H1 (cell line): ENCODE results near the gene ADSS2. TPM values are rescaled to one million over a fixed set of nuclear protein-coding genes. Genes with fewer than 3 reads are reported as not detected.

Source experiments
- CTCF ChIA-PET: fragments of 300-600 bp; sonication (Branson Sonifier 250); formaldehyde crosslinking; loops from one replicate; lab custom pipeline; 2021; ENCODE audit not compliant: partially characterized antibody; lab: Charles Lee
- POLR2A ChIA-PET: fragments of 300-600 bp; sonication (Branson Sonifier 250); formaldehyde crosslinking; loops from one replicate; lab custom pipeline; 2021; ENCODE audit warnings: inconsistent platforms; ENCODE audit not compliant: partially characterized antibody; lab: Charles Lee
- DNase-seq, 2 experiments: peaks; one replicate each; pipeline versions ENCODE4 v3.0.0 to v3.0.0-alpha.2; 2010 to 2022; ENCODE audit warnings: low spot score in 2 of 2, low read depth in 1 of 2, mixed read lengths in 1 of 2
- FAIRE-seq: peaks from 2 replicates; lab custom pipeline; 2011; peaks lifted over from hg19 to GRCh38; lab: Jason Lieb, UNC
- H2AFZ ChIP-seq: 2 replicates; pipeline ENCODE4 v1.8.1; 2012; ENCODE audit warnings: low read length, inconsistent platforms
- H2AK5ac ChIP-seq: 2 replicates; pipeline ENCODE4 v1.6.1; 2013; ENCODE audit warnings: low read depth, low read length
- H2BK120ac ChIP-seq: replicated peaks from 2 replicates; pipeline ENCODE3; 2013; ENCODE audit warnings: low read depth, low read length, inconsistent platforms
- H2BK12ac ChIP-seq: 2 replicates; pipeline ENCODE4 v1.6.1; 2013; ENCODE audit warnings: low read depth, low read length
- H2BK15ac ChIP-seq: 2 replicates; pipeline ENCODE4 v1.6.1; 2013; ENCODE audit warnings: low read length
- H2BK20ac ChIP-seq: 2 replicates; pipeline ENCODE4 v1.6.1; 2013; ENCODE audit warnings: low read length
- H2BK5ac ChIP-seq: 2 replicates; pipeline ENCODE4 v1.6.1; 2013; ENCODE audit warnings: low read depth, low read length
- H3K14ac ChIP-seq: 2 replicates; pipeline ENCODE4 v1.6.1; 2013; ENCODE audit warnings: inconsistent platforms; ENCODE audit not compliant: insufficient read length
- H3K18ac ChIP-seq: 2 replicates; pipeline ENCODE4 v1.6.1; 2013; ENCODE audit warnings: low read length; ENCODE audit errors: extremely low read depth
- H3K23ac ChIP-seq: 2 replicates; pipeline ENCODE4 v1.6.1; 2013; ENCODE audit warnings: inconsistent platforms; ENCODE audit not compliant: insufficient read length
- H3K23me2 ChIP-seq: 2 replicates; pipeline ENCODE4 v1.6.1; 2013; ENCODE audit warnings: low read depth, low read length
- H3K27ac ChIP-seq: 2 replicates; pipeline ENCODE4 v1.6.1; 2011; ENCODE audit warnings: low read depth, low read length, inconsistent platforms
- H3K27me3 ChIP-seq, 4 experiments: replicated peaks in 1 of 4; 1 replicate in 1 of 4; 2 replicates in 3 of 4; pipeline versions ENCODE4 v1.6.1 to v1.8.1; 2011 to 2013; ENCODE audit warnings: low read length in 3 of 4, mild to moderate bottlenecking in 3 of 4, inconsistent platforms in 2 of 4, mixed read lengths in 2 of 4, moderate library complexity in 1 of 4; ENCODE audit not compliant: control insufficient read depth in 3 of 4, insufficient read depth in 3 of 4; ENCODE audit errors: extremely low read depth in 1 of 4
- H3K36me3 ChIP-seq, 4 experiments: 2 replicates each; pipeline versions ENCODE4 v1.6.1 to v1.8.1; 2011 to 2013; ENCODE audit warnings: mild to moderate bottlenecking in 4 of 4, low read length in 3 of 4, moderate library complexity in 2 of 4, control low read depth in 1 of 4, inconsistent platforms in 1 of 4; ENCODE audit not compliant: insufficient read depth in 4 of 4, control insufficient read depth in 2 of 4
- H3K4ac ChIP-seq: replicated peaks from 2 replicates; pipeline ENCODE3; 2013; ENCODE audit warnings: low read length, low read depth, mixed read lengths, inconsistent platforms; ENCODE audit not compliant: insufficient read length
- H3K4me1 ChIP-seq, 4 experiments: replicated peaks in 1 of 4; 1 replicate in 1 of 4; 2 replicates in 3 of 4; pipeline versions ENCODE4 v1.6.1 to v1.8.1; 2011 to 2013; ENCODE audit warnings: low read length in 3 of 4, inconsistent platforms in 2 of 4, mixed read lengths in 1 of 4; ENCODE audit not compliant: insufficient read depth in 4 of 4, control insufficient read depth in 3 of 4
- H3K4me2 ChIP-seq, 2 experiments: 2 replicates each; pipeline versions ENCODE4 v1.6.1 to v1.8.1; 2011 to 2013; ENCODE audit warnings: low read depth in 2 of 2, low read length in 2 of 2, control low read depth in 1 of 2, inconsistent platforms in 1 of 2, mild to moderate bottlenecking in 1 of 2; ENCODE audit not compliant: insufficient read depth in 1 of 2
- H3K4me3 ChIP-seq, 4 experiments: fragments of 200-600, 300-600 bp in 1 of 4; sonication (generic), shearing (Covaris generic), sonication (Bioruptor Twin) in 1 of 4; 2 replicates each; pipeline versions ENCODE4 v1.5.1 to v1.8.1; 2011 to 2016; ENCODE audit warnings: low read length in 4 of 4, low read depth in 3 of 4, control low read depth in 2 of 4, inconsistent platforms in 2 of 4, mild to moderate bottlenecking in 2 of 4, mixed read lengths in 1 of 4, moderate library complexity in 1 of 4; ENCODE audit not compliant: insufficient read depth in 2 of 4; ENCODE audit errors: extremely low read depth in 1 of 4
- H3K56ac ChIP-seq: replicated peaks from 2 replicates; pipeline ENCODE3; 2013; ENCODE audit warnings: low read depth, mild to moderate bottlenecking, mixed read lengths, low read length, inconsistent platforms; ENCODE audit not compliant: insufficient read length
- H3K79me1 ChIP-seq: 2 replicates; pipeline ENCODE4 v1.6.1; 2013; ENCODE audit warnings: low read depth, low read length, control low read depth
- H3K79me2 ChIP-seq, 2 experiments: 2 replicates each; pipeline versions ENCODE4 v1.6.1 to v1.8.1; 2012 to 2013; ENCODE audit warnings: low read length in 2 of 2, mild to moderate bottlenecking in 2 of 2, inconsistent platforms in 1 of 2; ENCODE audit not compliant: insufficient read depth in 2 of 2, control insufficient read depth in 1 of 2
- H3K9ac ChIP-seq, 4 experiments: replicated peaks in 1 of 4; 1 replicate in 1 of 4; 2 replicates in 3 of 4; pipeline versions ENCODE4 v1.6.1 to v1.8.1; 2011 to 2013; ENCODE audit warnings: low read depth in 3 of 4, low read length in 3 of 4, control low read depth in 2 of 4, mild to moderate bottlenecking in 2 of 4, moderate library complexity in 2 of 4, inconsistent platforms in 1 of 4; ENCODE audit errors: extremely low read depth in 1 of 4
- H3K9me3 ChIP-seq, 2 experiments: 2 replicates each; pipeline versions ENCODE4 v1.6.1 to v1.8.1; 2012 to 2013; ENCODE audit warnings: mild to moderate bottlenecking in 2 of 2, moderate library complexity in 2 of 2, control low read depth in 1 of 2, inconsistent platforms in 1 of 2, low read depth in 1 of 2, low read length in 1 of 2, mixed read lengths in 1 of 2; ENCODE audit not compliant: insufficient read depth in 2 of 2
- H4K20me1 ChIP-seq, 2 experiments: replicated peaks in 1 of 2; 2 replicates each; pipeline versions ENCODE3 to v1.8.1; 2011 to 2013; ENCODE audit warnings: inconsistent platforms in 2 of 2, low read length in 2 of 2, mild to moderate bottlenecking in 1 of 2; ENCODE audit not compliant: insufficient read depth in 2 of 2, control insufficient read depth in 1 of 2
- H4K5ac ChIP-seq: 2 replicates; pipeline ENCODE4 v1.6.1; 2013; ENCODE audit warnings: low read length, low read depth, mixed read lengths, inconsistent platforms; ENCODE audit not compliant: insufficient read length
- H4K8ac ChIP-seq: 2 replicates; pipeline ENCODE4 v1.8.0; 2013; ENCODE audit warnings: mild to moderate bottlenecking, moderate library complexity, low read length, inconsistent platforms; ENCODE audit not compliant: insufficient read depth; ENCODE audit errors: extremely low read depth
- H4K91ac ChIP-seq: replicated peaks from 2 replicates; pipeline ENCODE3; 2013; ENCODE audit warnings: low read length, mixed read lengths, inconsistent platforms; ENCODE audit not compliant: insufficient read length
- RAD21 ChIP-seq, 2 experiments: IDR thresholded peaks in 1 of 2; conservative IDR thresholded peaks in 1 of 2; 2 replicates each; pipeline ENCODE4 v1.6.1; 2011; ENCODE audit warnings: low read depth in 2 of 2, low read length in 2 of 2, improper control_type of control experiment in 1 of 2, inconsistent platforms in 1 of 2, mild to moderate bottlenecking in 1 of 2, moderate library complexity in 1 of 2
- TAF7 ChIP-seq: optimal IDR thresholded peaks from 2 replicates; pipeline ENCODE3; 2011; ENCODE audit warnings: low read depth, mild to moderate bottlenecking, inconsistent platforms, low read length, moderate library complexity, borderline replicate concordance
- TBP ChIP-seq: IDR thresholded peaks from 2 replicates; pipeline ENCODE4 v1.6.1; 2011; ENCODE audit warnings: low read depth, low read length, improper control_type of control experiment
- WGBS, 2 experiments: shearing (Covaris generic) in 1 of 2; methylation state at CpG; one replicate each; pipeline versions ENCODE4 v1.1.6 to v1.1.7; 2013 to 2015; ENCODE audit warnings: low lambda C conversion rate in 2 of 2, mixed read lengths in 2 of 2, inconsistent platforms in 1 of 2, low coverage in 1 of 2, missing lambda C conversion rate in 1 of 2; ENCODE audit not compliant: insufficient replicate concordance in 2 of 2, insufficient coverage in 1 of 2, insufficient read length in 1 of 2; ENCODE audit errors: extremely low coverage in 1 of 2, missing lambda C conversion rate in 1 of 2; 5-methylcytosine and 5-hydroxymethylcytosine counted together
- polyA plus RNA-seq, 7 experiments: library from polyadenylated mRNA; depleted of rRNA in 3 of 7; stranded (reverse) in 5 of 7; unstranded in 2 of 7; fragments of >200 nt in 5 of 7; fragments of 200-250 nt in 2 of 7; gene quantifications; 1 replicate in 5 of 7; 2 replicates in 1 of 7; 4 replicates in 1 of 7; pipeline versions ENCODE4 v1.2.1 to v1.2.3, GENCODE V29; 2011 to 2013; ENCODE audit warnings: missing spikeins in 2 of 7, mixed read lengths in 2 of 7
- total RNA-seq: library from RNA; stranded (reverse); fragmentation: NEBNext Ultra II Directional; extraction: Animal tissue kit (Norgen Biotek cat#: 25700); gene quantifications from 2 replicates; pipeline ENCODE4 v1.2.1, GENCODE V29; 2021

The ADSS2 gene
- total and polyA plus RNA-seq, 2 of the 8 experiments (the other 6 are each of a cell fraction or from before 2014, with no cell fraction given), result 29.8 to 108 TPM

- no peak overlapping the region for H2BK5ac ChIP-seq
- no peak overlapping the region for H3K18ac ChIP-seq
- H3K9ac ChIP-seq, result no peak overlapping the region
- DNase-seq, result no peak
- no peak overlapping the region for H4K8ac ChIP-seq
- H3K4ac ChIP-seq, result no peak overlapping the region
- H3K27me3 ChIP-seq, result no peaks in the 10 kb centered on the region
- H2BK120ac ChIP-seq, result no peak overlapping the region
- no peaks in the 10 kb centered on the region for H4K20me1 ChIP-seq
- no peak overlapping the region for H2BK12ac ChIP-seq
- H3K23ac ChIP-seq, result no peak overlapping the region
- WGBS, 2 experiments, result 98% methylated on average over 2 of the region's 2 CpGs; no CpG with 5 or more reads in 1 of the 2 experiments
- H3K23me2 ChIP-seq, result no peaks in the 10 kb centered on the region
- POLR2A ChIA-PET, result no interaction called here
- H2AK5ac ChIP-seq, result no peak overlapping the region
- no peak overlapping the region for H3K27ac ChIP-seq
- H3K79me2 ChIP-seq, result no peaks in the 10 kb centered on the region
- no peak overlapping the region for H4K91ac ChIP-seq
- H3K4me3 ChIP-seq, result no peak overlapping the region
- CTCF ChIA-PET, result no interaction called here
- no peak overlapping the region for H3K14ac ChIP-seq
- H3K4me2 ChIP-seq, result no peak overlapping the region
- H2AFZ ChIP-seq, result no peak overlapping the region
- H3K79me1 ChIP-seq, result no peaks in the 10 kb centered on the region
- no peak overlapping the region for H4K5ac ChIP-seq
- peaks cover 0 to 2% (median 0%) of the 10 kb centered on the region in 4 experiments; a peak in 1 of 7 replicates for H3K4me1 ChIP-seq
- TF ChIP-seq TAF7 (no peak), TBP (no peak), RAD21 (IDR thresholded peaks at IDR 0.05 in 1 of 2, conservative IDR thresholded peaks at IDR 0.05 in 1 of 2; ENCODE audit: low read depth in 2 of 2, low read length in 2 of 2) (no peak)
- H2BK15ac ChIP-seq, result no peak overlapping the region
- peaks cover 3 to 39% (median 25%) of the 10 kb centered on the region in 4 experiments; a peak in 7 of 8 replicates for H3K36me3 ChIP-seq
- no peak for FAIRE-seq
- peaks cover 21 to 23% of the 10 kb centered on the region in 2 experiments for H3K9me3 ChIP-seq
- no peak overlapping the region for H2BK20ac ChIP-seq
- no peak overlapping the region for H3K56ac ChIP-seq
Observed at GRCh38 chr1:244400974-244401373, 50.7 kb downstream of the ADSS2 start.
